Measurements from ENCODE around the gene LPXN.

DNA sequence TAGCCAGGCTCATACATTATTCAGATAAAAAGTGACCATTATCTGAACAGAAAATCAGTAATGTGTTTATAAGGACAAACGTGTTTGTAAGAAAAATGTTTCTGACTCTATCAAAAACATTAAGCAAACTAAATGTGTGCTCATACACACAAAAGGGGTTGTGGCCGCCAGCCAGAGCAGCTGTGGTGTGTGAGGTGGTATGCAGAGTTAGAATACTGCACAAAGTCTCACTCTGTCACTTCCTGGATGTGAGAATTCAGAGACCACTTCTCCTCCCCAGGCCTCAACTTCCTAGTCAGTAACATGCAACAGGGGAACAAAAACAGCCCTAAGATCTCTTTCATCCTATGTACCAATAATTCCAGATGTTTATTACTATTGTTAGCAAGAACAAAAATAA, 77.2 kb downstream of the LPXN start:
- no peak for TF ChIP-seq SP1 (CRISPR knock-in tag; conservative IDR thresholded peaks at IDR 0.05)
- TF ChIP-seq CTCF (IDR thresholded peaks at IDR 0.05): no peak
- no peak for TF ChIP-seq RELA (CRISPR knock-in tag; IDR thresholded peaks at IDR 0.05; ENCODE audit: borderline replicate concordance)
- no peak for TF ChIP-seq ATF2 (CRISPR knock-in tag; IDR thresholded peaks at IDR 0.05; ENCODE audit: borderline replicate concordance, low read depth)
- TF ChIP-seq, protein P1, sequence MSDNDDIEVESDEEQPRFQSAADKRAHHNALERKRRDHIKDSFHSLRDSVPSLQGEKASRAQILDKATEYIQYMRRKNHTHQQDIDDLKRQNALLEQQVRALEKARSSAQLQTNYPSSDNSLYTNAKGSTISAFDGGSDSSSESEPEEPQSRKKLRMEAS (CRISPR knock-in tag; IDR thresholded peaks at IDR 0.05): no peak
- no peak for TF ChIP-seq NFYB (CRISPR knock-in tag; conservative IDR thresholded peaks at IDR 0.05; ENCODE audit: low read depth)
- no peak for TF ChIP-seq NR1H2 (CRISPR knock-in tag; IDR thresholded peaks at IDR 0.05)
- TF ChIP-seq ZNF317 (CRISPR knock-in tag; IDR thresholded peaks at IDR 0.05; ENCODE audit: borderline replicate concordance, low read depth): no peak
- TF ChIP-seq NR3C1 (CRISPR knock-in tag; conservative IDR thresholded peaks at IDR 0.05; ENCODE audit: low read depth): no peak
